A549 (cell line): ENCODE measurements around the gene KRT81. TPM values are rescaled to one million over a fixed set of nuclear protein-coding genes. Genes with fewer than 3 reads are reported as not detected.
A peak's percentile ranks its signal among the peaks of the same experiment; 100 is the strongest.

ENCODE experiments used
- ATAC-seq, 2 experiments: fragments of 200-7000 bp in 1 of 2; fragments of >200 bp in 1 of 2; cut with Nextera tagmentation in 1 of 2; cut with Tn5 transposase in 1 of 2; 3 replicates each; pipeline versions ENCODE4 v1.8.0 to v1.9.1; 2018 to 2020; ENCODE audit warnings: mild to moderate bottlenecking in 1 of 2, moderate library complexity in 1 of 2
- CTCF ChIA-PET: fragments of 300-600 bp; sonication (Branson Sonifier 250); formaldehyde crosslinking; extraction: SDS; loops from one replicate; lab custom pipeline; 2021; ENCODE audit warnings: antibody characterized with exemption, inconsistent platforms; lab: Yijun Ruan, JAX
- POLR2A ChIA-PET: fragments of 350-600 bp; formaldehyde crosslinking; extraction: SDS; loops from one replicate; lab custom pipeline; 2021; ENCODE audit warnings: antibody characterized with exemption, inconsistent platforms; lab: Yijun Ruan, JAX
- DNase-seq, 2 experiments: peaks; one replicate each; pipeline versions ENCODE4 v3.0.0 to v3.0.0-alpha.2; 2011 to 2016; ENCODE audit warnings: low read depth in 1 of 2, low spot score in 1 of 2
- FAIRE-seq: peaks from 2 replicates; lab custom pipeline; 2011; peaks lifted over from hg19 to GRCh38; lab: Jason Lieb, UNC
- H3K27ac ChIP-seq, 2 experiments: fragments of >200 bp; sonication (Bioruptor Twin); formaldehyde crosslinking; 3 replicates each; pipeline ENCODE4 v1.5.1; 2016 to 2017
- H3K4me1 ChIP-seq: fragments of >200 bp; sonication (Bioruptor Twin); formaldehyde crosslinking; 3 replicates; pipeline ENCODE4 v1.6.1; 2016
- H3K4me2 ChIP-seq: fragments of >200 bp; sonication (Bioruptor Twin); formaldehyde crosslinking; 3 replicates; pipeline ENCODE4 v1.6.1; 2016
- H3K4me3 ChIP-seq: fragments of >200 bp; sonication (Bioruptor Twin); formaldehyde crosslinking; 3 replicates; pipeline ENCODE4 v1.5.1; 2016
- H3K9me3 ChIP-seq: fragments of >200 bp; sonication (Bioruptor Twin); formaldehyde crosslinking; 3 replicates; pipeline ENCODE4 v1.6.1; 2016
- BCL3 ChIP-seq: fragments of >200 bp; sonication (Bioruptor Twin); formaldehyde crosslinking; IDR thresholded peaks from 3 replicates; pipeline ENCODE4 v1.6.1; 2016
- BHLHE40 ChIP-seq: IDR thresholded peaks from 2 replicates; pipeline ENCODE4 v1.6.1; 2012; ENCODE audit warnings: low read depth, low read length, inconsistent platforms
- CEBPB ChIP-seq, 2 experiments: fragments of >200 bp in 1 of 2; sonication (Bioruptor Twin) in 1 of 2; formaldehyde crosslinking in 1 of 2; IDR thresholded peaks; 2 replicates each; pipeline ENCODE4 v1.6.1; 2012 to 2016
- FOSB ChIP-seq: fragments of 250-450 bp; sonication (Bioruptor Pico); IDR thresholded peaks from 2 replicates; pipeline ENCODE4 v1.5.0; 2020; ENCODE audit warnings: mild to moderate bottlenecking, moderate library complexity
- GATA3 ChIP-seq: IDR thresholded peaks from 2 replicates; pipeline ENCODE4 v1.6.1; 2012; ENCODE audit warnings: borderline replicate concordance
- HES2 ChIP-seq: fragments of >200 bp; sonication (Bioruptor Twin); formaldehyde crosslinking; IDR thresholded peaks from 2 replicates; pipeline ENCODE4 v1.6.1; 2016
- JUN ChIP-seq, 2 experiments: fragments of >200 bp; sonication (Bioruptor Twin); formaldehyde crosslinking; IDR thresholded peaks; 2 replicates in 1 of 2; 3 replicates in 1 of 2; pipeline ENCODE4 v1.6.1; 2016 to 2017
- JUNB ChIP-seq: fragments of >200 bp; sonication (Bioruptor Twin); formaldehyde crosslinking; IDR thresholded peaks from 2 replicates; pipeline ENCODE4 v1.6.1; 2016
- KDM1A ChIP-seq: fragments of 200-600 bp; sonication (generic); IDR thresholded peaks from 2 replicates; pipeline ENCODE4 v1.6.1; 2016; ENCODE audit warnings: low read depth, mild to moderate bottlenecking
- POLR2AphosphoS2 ChIP-seq: conservative IDR thresholded peaks from 2 replicates; pipeline ENCODE4 v1.6.1; 2012; ENCODE audit warnings: low read length, improper control_type of control experiment, inconsistent platforms
- RARB ChIP-seq: fragments of 250-450 bp; sonication (Bioruptor Pico); IDR thresholded peaks from 2 replicates; pipeline ENCODE4 v1.8.0; 2021; ENCODE audit warnings: mild to moderate bottlenecking, moderate library complexity
- REST ChIP-seq: fragments of 200-600 bp; sonication (generic); IDR thresholded peaks from 2 replicates; pipeline ENCODE4 v1.6.1; 2016; ENCODE audit warnings: antibody characterized with exemption, mild to moderate bottlenecking, moderate library complexity
- SREBF2 ChIP-seq: fragments of 450-650 bp; IDR thresholded peaks from 2 replicates; pipeline ENCODE4 v1.6.1; 2014; ENCODE audit warnings: mild to moderate bottlenecking, moderate library complexity
- TP53 ChIP-seq: fragments of 250-450 bp; sonication (Bioruptor Pico); IDR thresholded peaks from 2 replicates; pipeline ENCODE4 v1.5.0; 2021; ENCODE audit warnings: mild to moderate bottlenecking, moderate library complexity
- USF2 ChIP-seq: fragments of 450-650 bp; IDR thresholded peaks from 2 replicates; pipeline ENCODE4 v1.6.1; 2014; ENCODE audit warnings: antibody characterized with exemption
- ZSCAN20 ChIP-seq: fragments of 250-450 bp; sonication (Bioruptor Pico); IDR thresholded peaks from 2 replicates; pipeline ENCODE4 v1.8.0; 2022; ENCODE audit warnings: mild to moderate bottlenecking, moderate library complexity
- WGBS: methylation state at CpG from one replicate; pipeline ENCODE4 v1.1.6; 2017; ENCODE audit errors: missing lambda C conversion rate; 5-methylcytosine and 5-hydroxymethylcytosine counted together
- polyA plus RNA-seq, 4 experiments: library from polyadenylated mRNA; depleted of rRNA in 3 of 4; stranded (reverse); fragments of >200 nt; fragmentation: RNase III in 1 of 4; extraction: RNeasy Plus Mini Kit Qiagen cat#74134 plus additional on column Dnase treatment in 1 of 4; gene quantifications; 2 replicates in 3 of 4; 3 replicates in 1 of 4; pipeline ENCODE4 v1.2.3, GENCODE V29; 2011 to 2017
- TF ChIP-seq, protein P1 (sequence below): fragments of 150-350 bp; IDR thresholded peaks from 2 replicates; pipeline ENCODE4 v1.6.1; 2014; ENCODE audit warnings: low read depth, mild to moderate bottlenecking, low read length
- TF ChIP-seq, protein P2 (sequence below): fragments of >200 bp; sonication (Bioruptor Twin); formaldehyde crosslinking; IDR thresholded peaks from 3 replicates; pipeline ENCODE4 v1.5.1; 2016

KRT81 gene
- polyA plus RNA-seq, 2 of the 4 experiments (the other 2 are of a cell fraction): 1,799 to 3,643 TPM

GRCh38 chr12:52238207-52238840 is 53.0 kb downstream of the KRT81 start (continued):
- TF ChIP-seq REST (no peak), TP53 (CRISPR knock-in tag) (peak; percentile 48; the same call in 1 of the 2 replicates), GATA3 (no peak), FOSB (CRISPR knock-in tag) (peak; percentile 2; the same call in 1 of the 2 replicates), SREBF2 (no peak), BHLHE40 (no peak), HES2 (no peak), USF2 (no peak), CEBPB (IDR thresholded peaks at IDR 0.05) (no peak), RARB (CRISPR knock-in tag) (peak; percentile 74)
- TF ChIP-seq, protein P1, sequence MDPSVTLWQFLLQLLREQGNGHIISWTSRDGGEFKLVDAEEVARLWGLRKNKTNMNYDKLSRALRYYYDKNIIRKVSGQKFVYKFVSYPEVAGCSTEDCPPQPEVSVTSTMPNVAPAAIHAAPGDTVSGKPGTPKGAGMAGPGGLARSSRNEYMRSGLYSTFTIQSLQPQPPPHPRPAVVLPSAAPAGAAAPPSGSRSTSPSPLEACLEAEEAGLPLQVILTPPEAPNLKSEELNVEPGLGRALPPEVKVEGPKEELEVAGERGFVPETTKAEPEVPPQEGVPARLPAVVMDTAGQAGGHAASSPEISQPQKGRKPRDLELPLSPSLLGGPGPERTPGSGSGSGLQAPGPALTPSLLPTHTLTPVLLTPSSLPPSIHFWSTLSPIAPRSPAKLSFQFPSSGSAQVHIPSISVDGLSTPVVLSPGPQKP: no peak

GRCh38 chr12:52236386-52237050 is 54.8 kb downstream of the KRT81 start:
- 49% methylated on average over 3 of the region's 3 CpGs for WGBS
- Histone ChIP-seq H3K4me1 (peaks cover 73% of the 10 kb centered on the region), H3K27ac (peak overlapping the region; percentile 97), H3K4me2 (peak overlapping the region; percentile 99), H3K4me3 (peak overlapping the region; percentile 93), H3K9me3 (no peaks in the 10 kb centered on the region)
- TF ChIP-seq KDM1A (no peak), JUN (IDR thresholded peaks at IDR 0.05) (peak in 1 of 2 experiments; percentile 22; a peak in 1 of 5 replicates), BCL3 (0 out of 3 replicates have a peak, but pooled peaks have one; percentile 27), ZSCAN20 (CRISPR knock-in tag) (no peak), JUNB (no peak), POLR2AphosphoS2 (peak; percentile 81)
- TF ChIP-seq, protein P2, sequence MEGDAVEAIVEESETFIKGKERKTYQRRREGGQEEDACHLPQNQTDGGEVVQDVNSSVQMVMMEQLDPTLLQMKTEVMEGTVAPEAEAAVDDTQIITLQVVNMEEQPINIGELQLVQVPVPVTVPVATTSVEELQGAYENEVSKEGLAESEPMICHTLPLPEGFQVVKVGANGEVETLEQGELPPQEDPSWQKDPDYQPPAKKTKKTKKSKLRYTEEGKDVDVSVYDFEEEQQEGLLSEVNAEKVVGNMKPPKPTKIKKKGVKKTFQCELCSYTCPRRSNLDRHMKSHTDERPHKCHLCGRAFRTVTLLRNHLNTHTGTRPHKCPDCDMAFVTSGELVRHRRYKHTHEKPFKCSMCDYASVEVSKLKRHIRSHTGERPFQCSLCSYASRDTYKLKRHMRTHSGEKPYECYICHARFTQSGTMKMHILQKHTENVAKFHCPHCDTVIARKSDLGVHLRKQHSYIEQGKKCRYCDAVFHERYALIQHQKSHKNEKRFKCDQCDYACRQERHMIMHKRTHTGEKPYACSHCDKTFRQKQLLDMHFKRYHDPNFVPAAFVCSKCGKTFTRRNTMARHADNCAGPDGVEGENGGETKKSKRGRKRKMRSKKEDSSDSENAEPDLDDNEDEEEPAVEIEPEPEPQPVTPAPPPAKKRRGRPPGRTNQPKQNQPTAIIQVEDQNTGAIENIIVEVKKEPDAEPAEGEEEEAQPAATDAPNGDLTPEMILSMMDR: no peak
- POLR2A ChIA-PET: interaction anchor here (0.6 to 7.4 kb wide), 9 partner anchors 9 to 48 kb away, joined by 3 to 54 read pairs (median 9); no protein-coding TSS in a partner anchor
- CTCF ChIA-PET: interaction anchor here (0.6 to 13.1 kb wide), 22 partner anchors 11 to 744 kb away, joined by 3 to 182 read pairs (median 4); partner anchors contain the start of gene KRT80
- ATAC-seq (no peak), FAIRE-seq (no peak), DNase-seq (peak in 1 of 2 experiments; percentile 17)

Other genes starting within 250 kb of the KRT81 start
- 81.3 and 89.6 TPM in 2 replicates for gene NR4A1, start 240.1 kb downstream of the KRT81 start, polyA plus RNA-seq (2011; rRNA removed)
- 24.7 to 39.6 TPM (median 28.7 TPM) in 3 replicates for gene NR4A1, start 240.1 kb downstream of the KRT81 start, polyA plus RNA-seq (2017; fragmentation: RNase III; extraction: RNeasy Plus Mini Kit Qiagen cat#74134 plus additional on column Dnase treatment)
- 124 and 141 TPM in 2 replicates for gene ATG101, start 221.6 kb downstream of the KRT81 start, polyA plus RNA-seq (2011; rRNA removed)
- gene ATG101, start 221.6 kb downstream of the KRT81 start, polyA plus RNA-seq (2017; fragmentation: RNase III; extraction: RNeasy Plus Mini Kit Qiagen cat#74134 plus additional on column Dnase treatment): 81.3 to 87.9 TPM (median 82.6 TPM) in 3 replicates
- not detected in 2 replicates for gene SMIM41, start 211.8 kb downstream of the KRT81 start, polyA plus RNA-seq (2011; rRNA removed)
- not detected in 3 replicates for gene SMIM41, start 211.8 kb downstream of the KRT81 start, polyA plus RNA-seq (2017; fragmentation: RNase III; extraction: RNeasy Plus Mini Kit Qiagen cat#74134 plus additional on column Dnase treatment)
- 59.8 and 63.1 TPM in 2 replicates for gene KRT80, start 99.5 kb downstream of the KRT81 start, polyA plus RNA-seq (2011; rRNA removed)
- 38.3 to 56.4 TPM (median 46.0 TPM) in 3 replicates for gene KRT80, start 99.5 kb downstream of the KRT81 start, polyA plus RNA-seq (2017; fragmentation: RNase III; extraction: RNeasy Plus Mini Kit Qiagen cat#74134 plus additional on column Dnase treatment)
- 2,033 and 2,623 TPM in 2 replicates for gene KRT7, start 58.3 kb downstream of the KRT81 start, polyA plus RNA-seq (2011; rRNA removed)
- gene KRT7, start 58.3 kb downstream of the KRT81 start, polyA plus RNA-seq (2017; fragmentation: RNase III; extraction: RNeasy Plus Mini Kit Qiagen cat#74134 plus additional on column Dnase treatment): 3,055 to 3,652 TPM (median 3,189 TPM) in 3 replicates
- 23.5 and 43.0 TPM in 2 replicates for gene KRT86, start 16.9 kb downstream of the KRT81 start, polyA plus RNA-seq (2011; rRNA removed)
- 331 to 441 TPM (median 378 TPM) in 3 replicates for gene KRT86, start 16.9 kb downstream of the KRT81 start, polyA plus RNA-seq (2017; fragmentation: RNase III; extraction: RNeasy Plus Mini Kit Qiagen cat#74134 plus additional on column Dnase treatment)
- 11.6 and 20.4 TPM in 2 replicates for gene KRT83, start 29.9 kb upstream of the KRT81 start, polyA plus RNA-seq (2011; rRNA removed)
- gene KRT83, start 29.9 kb upstream of the KRT81 start, polyA plus RNA-seq (2017; fragmentation: RNase III; extraction: RNeasy Plus Mini Kit Qiagen cat#74134 plus additional on column Dnase treatment): 43.3 to 52.1 TPM (median 44.8 TPM) in 3 replicates
- 0.07 TPM in 1 of 2 replicates, not detected in the other for gene KRT85, start 75.9 kb upstream of the KRT81 start, polyA plus RNA-seq (2011; rRNA removed)
- gene KRT85, start 75.9 kb upstream of the KRT81 start, polyA plus RNA-seq (2017; fragmentation: RNase III; extraction: RNeasy Plus Mini Kit Qiagen cat#74134 plus additional on column Dnase treatment): 2.9 to 4.8 TPM (median 3.7 TPM) in 3 replicates
- gene KRT84, start 94.1 kb upstream of the KRT81 start, polyA plus RNA-seq (2011; rRNA removed): not detected in 2 replicates
- not detected in 3 replicates for gene KRT84, start 94.1 kb upstream of the KRT81 start, polyA plus RNA-seq (2017; fragmentation: RNase III; extraction: RNeasy Plus Mini Kit Qiagen cat#74134 plus additional on column Dnase treatment)
- gene KRT82, start 114.8 kb upstream of the KRT81 start, polyA plus RNA-seq (2011; rRNA removed): not detected in 2 replicates
- gene KRT82, start 114.8 kb upstream of the KRT81 start, polyA plus RNA-seq (2017; fragmentation: RNase III; extraction: RNeasy Plus Mini Kit Qiagen cat#74134 plus additional on column Dnase treatment): not detected in 3 replicates
- gene KRT75, start 142.8 kb upstream of the KRT81 start, polyA plus RNA-seq (2011; rRNA removed): not detected in 2 replicates
- not detected in 3 replicates for gene KRT75, start 142.8 kb upstream of the KRT81 start, polyA plus RNA-seq (2017; fragmentation: RNase III; extraction: RNeasy Plus Mini Kit Qiagen cat#74134 plus additional on column Dnase treatment)
- gene KRT6B, start 160.6 kb upstream of the KRT81 start, polyA plus RNA-seq (2011; rRNA removed): not detected in 2 replicates
- gene KRT6B, start 160.6 kb upstream of the KRT81 start, polyA plus RNA-seq (2017; fragmentation: RNase III; extraction: RNeasy Plus Mini Kit Qiagen cat#74134 plus additional on column Dnase treatment): not detected in 3 replicates
- gene KRT6C, start 182.3 kb upstream of the KRT81 start, polyA plus RNA-seq (2011; rRNA removed): not detected in 2 replicates
- not detected in 3 replicates for gene KRT6C, start 182.3 kb upstream of the KRT81 start, polyA plus RNA-seq (2017; fragmentation: RNase III; extraction: RNeasy Plus Mini Kit Qiagen cat#74134 plus additional on column Dnase treatment)
- gene KRT6A, start 201.7 kb upstream of the KRT81 start, polyA plus RNA-seq (2011; rRNA removed): 0.04 and 0.09 TPM in 2 replicates
- gene KRT6A, start 201.7 kb upstream of the KRT81 start, polyA plus RNA-seq (2017; fragmentation: RNase III; extraction: RNeasy Plus Mini Kit Qiagen cat#74134 plus additional on column Dnase treatment): 0.07 to 0.14 TPM (median 0.11 TPM) in 3 replicates
- gene KRT5, start 228.9 kb upstream of the KRT81 start, polyA plus RNA-seq (2011; rRNA removed): 0.06 TPM in 1 of 2 replicates, not detected in the other
- 0.08 to 0.25 TPM in 2 of 3 replicates, not detected in the other for gene KRT5, start 228.9 kb upstream of the KRT81 start, polyA plus RNA-seq (2017; fragmentation: RNase III; extraction: RNeasy Plus Mini Kit Qiagen cat#74134 plus additional on column Dnase treatment)